ENCODE results near the gene NCLN.
A peak's percentile ranks its signal among the peaks of the same experiment; 100 is the strongest.
"Not testable (repeated sequence)": the region's sequence is repeated elsewhere in the genome, so short reads cannot be mapped to it uniquely, and the experiment has no call there.

NCLN gene

GRCh38 chr19:3157096-3157845 is 28.5 kb upstream of the NCLN start:
- no peak for DNase-seq

GRCh38 chr19:3159565-3159964 is 26.2 kb upstream of the NCLN start:
- no peak for DNase-seq

- DNase-seq, result no peak
Observed at GRCh38 chr19:3160219-3160618, 25.5 kb upstream of the NCLN start.

- DNase-seq, result no peak
Observed at GRCh38 chr19:3161453-3161852, 24.3 kb upstream of the NCLN start.

- no peak for DNase-seq
Observed at GRCh38 chr19:3162418-3163229, 23.1 kb upstream of the NCLN start.

- peak; percentile 68 for DNase-seq
Observed at GRCh38 chr19:3163230-3163886, 22.4 kb upstream of the NCLN start.

GRCh38 chr19:3163943-3164342 is 21.8 kb upstream of the NCLN start:
- no peak for DNase-seq

- no peak for DNase-seq
Observed at GRCh38 chr19:3167533-3168272, 18.0 kb upstream of the NCLN start.

GRCh38 chr19:3171894-3172672 is 13.6 kb upstream of the NCLN start:
- no peak for DNase-seq

- not testable (repeated sequence) for DNase-seq
Observed at GRCh38 chr19:3172673-3173000, 13.1 kb upstream of the NCLN start.

- no peak for DNase-seq
Observed at GRCh38 chr19:3175781-3176714, 9.7 kb upstream of the NCLN start.

- DNase-seq, result peak; percentile 67
Observed at GRCh38 chr19:3176715-3177501, 8.8 kb upstream of the NCLN start.

- peak; percentile 58 for DNase-seq
Observed at GRCh38 chr19:3178377-3178972, 7.3 kb upstream of the NCLN start, which contains the start of gene S1PR4. S1PR4 (plus strand) TSS chr19:3178769; CDS start chr19:3178793, 24 bp downstream.

GRCh38 chr19:3178973-3179738 is 6.6 kb upstream of the NCLN start:
- DNase-seq, result peak; percentile 51

GRCh38 chr19:3179739-3180293 is 5.9 kb upstream of the NCLN start:
- peak; percentile 58 for DNase-seq

- DNase-seq, result no peak
Observed at GRCh38 chr19:3183721-3184641, 1.7 kb upstream of the NCLN start.

- DNase-seq, result peak; percentile 70
Observed at GRCh38 chr19:3184847-3185460, 776 bp upstream of the NCLN start.
